ENCODE results near the gene TIMD4. TPM values are rescaled to one million over a fixed set of nuclear protein-coding genes. Genes with fewer than 3 reads are reported as not detected.
"Not testable (repeated sequence)": the region's sequence is repeated elsewhere in the genome, so short reads cannot be mapped to it uniquely, and the experiment has no call there.

TIMD4 gene
- total RNA-seq, 6 experiments from 2014 or later: not detected

- H3K27ac Mint-ChIP-seq: no peak overlapping the region
- H3K36me3 Mint-ChIP-seq (ENCODE audit: low read depth): no peaks in the 10 kb centered on the region; the same call in 1 of the 2 replicates
- no peaks in the 10 kb centered on the region for H3K4me1 Mint-ChIP-seq (ENCODE audit: low read depth)
- TF ChIP-seq CTCF (IDR thresholded peaks at IDR 0.05): no peak
- H3K4me3 Mint-ChIP-seq: no peak overlapping the region
- no peak for DNase-seq
- H3K9me3 Mint-ChIP-seq: peaks cover 37% of the 10 kb centered on the region
- no peaks in the 10 kb centered on the region for H3K27me3 Mint-ChIP-seq (ENCODE audit: insufficient read depth)
Measured at GRCh38 chr5:156936972-156937371, 26.1 kb downstream of the TIMD4 start.

- H3K36me3 Mint-ChIP-seq (ENCODE audit: low read depth): no peaks in the 10 kb centered on the region
- TF ChIP-seq CTCF (IDR thresholded peaks at IDR 0.05): no peak
- DNase-seq: no peak
- H3K27ac Mint-ChIP-seq: no peak overlapping the region
- no peaks in the 10 kb centered on the region for H3K4me1 Mint-ChIP-seq (ENCODE audit: low read depth)
- H3K9me3 Mint-ChIP-seq: peaks cover 27% of the 10 kb centered on the region
- no peak overlapping the region for H3K4me3 Mint-ChIP-seq
- H3K27me3 Mint-ChIP-seq (ENCODE audit: insufficient read depth): no peaks in the 10 kb centered on the region
Measured at GRCh38 chr5:156934450-156935211, 28.4 kb downstream of the TIMD4 start.

GRCh38 chr5:156929366-156929948, 33.6 kb downstream of the TIMD4 start:
- Mint-ChIP-seq H3K9me3 (peaks cover 28% of the 10 kb centered on the region), H3K4me1 (ENCODE audit: low read depth) (no peaks in the 10 kb centered on the region), H3K27me3 (ENCODE audit: insufficient read depth) (peaks cover 1% of the 10 kb centered on the region), H3K4me3 (no peak overlapping the region), H3K36me3 (ENCODE audit: low read depth) (peaks cover 4% of the 10 kb centered on the region; the same call in 1 of the 2 replicates), H3K27ac (no peak overlapping the region)
- DNase-seq: no peak
- TF ChIP-seq CTCF (IDR thresholded peaks at IDR 0.05): no peak

- Mint-ChIP-seq H3K36me3 (ENCODE audit: low read depth) (peaks cover 4% of the 10 kb centered on the region; the same call in 1 of the 2 replicates), H3K27me3 (ENCODE audit: insufficient read depth) (peaks cover 1% of the 10 kb centered on the region), H3K4me3 (no peak overlapping the region), H3K9me3 (peaks cover 28% of the 10 kb centered on the region), H3K4me1 (ENCODE audit: low read depth) (no peaks in the 10 kb centered on the region), H3K27ac (no peak overlapping the region)
- no peak for DNase-seq
- no peak for TF ChIP-seq CTCF (IDR thresholded peaks at IDR 0.05)
Measured at GRCh38 chr5:156927545-156927944, 35.5 kb downstream of the TIMD4 start.

- H3K4me1 Mint-ChIP-seq (ENCODE audit: low read depth); H3K36me3 Mint-ChIP-seq (ENCODE audit: low read depth); H3K27ac Mint-ChIP-seq; DNase-seq; H3K27me3 Mint-ChIP-seq (ENCODE audit: insufficient read depth); H3K4me3 Mint-ChIP-seq: not testable (repeated sequence)
- peaks cover 28% of the 10 kb centered on the region for H3K9me3 Mint-ChIP-seq
Measured at GRCh38 chr5:156925767-156926166, 37.3 kb downstream of the TIMD4 start.

GRCh38 chr5:156922207-156922792, 40.7 kb downstream of the TIMD4 start:
- TF ChIP-seq CTCF (IDR thresholded peaks at IDR 0.05): no peak
- no peak for DNase-seq
- Mint-ChIP-seq H3K36me3 (ENCODE audit: low read depth) (peaks cover 4% of the 10 kb centered on the region; the same call in 1 of the 2 replicates), H3K4me1 (ENCODE audit: low read depth) (no peaks in the 10 kb centered on the region), H3K4me3 (no peak overlapping the region), H3K27ac (no peak overlapping the region), H3K9me3 (peaks cover 34% of the 10 kb centered on the region), H3K27me3 (ENCODE audit: insufficient read depth) (peaks cover 1% of the 10 kb centered on the region; the same call in 1 of the 2 replicates)
